HUES64 (cell line): ENCODE results near the gene CLASP2.
A peak's percentile ranks its signal among the peaks of the same experiment; 100 is the strongest.
"Not testable (repeated sequence)": the region's sequence is repeated elsewhere in the genome, so short reads cannot be mapped to it uniquely, and the experiment has no call there.

Experiments used
- H3K27ac ChIP-seq: 2 replicates; pipeline ENCODE4 v1.7.0; 2013; ENCODE audit warnings: low read depth, low read length, inconsistent platforms
- H3K27me3 ChIP-seq: 2 replicates; pipeline ENCODE4 v1.6.1; 2013; ENCODE audit warnings: mild to moderate bottlenecking, low read length; ENCODE audit not compliant: insufficient read depth
- H3K36me3 ChIP-seq: 2 replicates; pipeline ENCODE4 v1.6.1; 2013; ENCODE audit warnings: mild to moderate bottlenecking, low read length; ENCODE audit not compliant: insufficient read depth
- H3K4me1 ChIP-seq: 2 replicates; pipeline ENCODE4 v1.6.1; 2013; ENCODE audit warnings: mild to moderate bottlenecking, low read length, moderate library complexity; ENCODE audit not compliant: insufficient read depth
- H3K4me3 ChIP-seq: 2 replicates; pipeline ENCODE4 v1.5.1; 2013; ENCODE audit warnings: mild to moderate bottlenecking, low read length, moderate library complexity
- H3K9ac ChIP-seq: 2 replicates; pipeline ENCODE4 v1.6.1; 2013; ENCODE audit warnings: mild to moderate bottlenecking, low read depth, low read length
- H3K9me3 ChIP-seq: 2 replicates; pipeline ENCODE4 v1.6.1; 2013; ENCODE audit warnings: low read depth, low read length; ENCODE audit not compliant: insufficient read depth
- WGBS: fragments of 150-250, 120-280 bp; methylation state at CpG from one replicate; pipeline ENCODE4 v1.1.7; 2013; ENCODE audit warnings: missing lambda C conversion rate; 5-methylcytosine and 5-hydroxymethylcytosine counted together

CLASP2 gene

DNA sequence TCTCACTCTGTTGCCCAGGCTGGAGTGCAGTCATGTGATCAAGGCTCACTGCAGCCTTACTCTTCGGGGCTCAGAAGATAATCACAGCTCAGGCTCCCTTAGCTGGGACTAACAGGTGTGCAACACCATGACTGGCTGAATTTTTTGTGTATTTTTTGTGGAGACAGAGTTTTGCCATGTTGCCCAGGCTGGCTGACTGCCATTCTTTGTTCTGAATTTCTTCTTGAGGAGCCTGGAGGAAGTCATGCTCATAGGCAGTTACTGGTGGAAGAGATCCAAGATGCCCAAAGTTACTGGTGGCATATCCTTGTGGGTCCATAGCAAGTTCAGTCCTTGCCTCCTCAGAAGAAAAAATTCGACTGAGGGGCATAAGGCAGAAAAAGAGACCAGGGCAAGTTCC is 261.3 kb downstream of the CLASP2 start:
- Histone ChIP-seq H3K9ac (no peak overlapping the region), H3K4me3 (no peak overlapping the region), H3K4me1 (no peaks in the 10 kb centered on the region), H3K27me3 (no peaks in the 10 kb centered on the region), H3K36me3 (peaks cover 10% of the 10 kb centered on the region; the same call in 1 of the 2 replicates), H3K27ac (no peak overlapping the region), H3K9me3 (peaks cover 39% of the 10 kb centered on the region)
- 91% methylated on average over 2 of the region's 2 CpGs for WGBS

GRCh38 chr3:33453331-33453761 is 264.7 kb downstream of the CLASP2 start:
- no peak overlapping the region for H3K4me3 ChIP-seq
- WGBS: 97% methylated on average over 19 of the region's 19 CpGs
- peaks cover 10% of the 10 kb centered on the region; the same call in 1 of the 2 replicates for H3K36me3 ChIP-seq
- H3K9me3 ChIP-seq: peaks cover 11% of the 10 kb centered on the region
- H3K9ac ChIP-seq: no peak overlapping the region
- H3K27ac ChIP-seq: no peak overlapping the region
- no peaks in the 10 kb centered on the region for H3K4me1 ChIP-seq
- no peaks in the 10 kb centered on the region for H3K27me3 ChIP-seq

- H3K4me1 ChIP-seq, H3K27ac ChIP-seq, H3K9ac ChIP-seq, H3K4me3 ChIP-seq, H3K9me3 ChIP-seq, H3K27me3 ChIP-seq: not testable (repeated sequence)
- H3K36me3 ChIP-seq: peaks cover 10% of the 10 kb centered on the region; the same call in 1 of the 2 replicates
- 95% methylated on average over 1 of the region's 1 CpG for WGBS
These were observed 266.1 kb downstream of the CLASP2 start for GRCh38 chr3:33451994-33452393.

DNA sequence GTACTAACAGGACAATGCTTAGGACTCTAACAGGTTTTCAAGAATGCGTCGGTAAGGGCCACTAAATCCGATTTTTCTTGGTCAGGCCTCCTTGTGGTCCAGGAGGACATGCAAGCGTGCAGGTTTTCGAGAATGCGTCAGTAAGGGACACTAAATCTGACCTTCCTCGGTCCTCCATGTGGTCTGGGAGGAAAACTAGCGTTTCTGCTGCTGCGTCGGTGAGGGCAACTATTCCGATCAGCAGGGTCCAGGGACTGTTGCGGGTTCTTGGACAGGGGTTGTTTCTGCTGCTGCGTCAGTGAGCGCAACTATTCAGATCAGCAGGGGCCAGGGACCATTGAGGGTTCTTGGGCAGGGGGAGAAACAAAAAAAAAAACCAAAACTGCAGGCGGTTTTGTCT is 270.1 kb downstream of the CLASP2 start:
- Histone ChIP-seq H3K4me1 (no peaks in the 10 kb centered on the region), H3K9ac (no peak overlapping the region), H3K4me3 (peak overlapping the region; percentile 86), H3K36me3 (0 out of 2 replicates have a peak, but pooled peaks cover under 1% of the 10 kb centered on the region), H3K9me3 (no peaks in the 10 kb centered on the region), H3K27ac (no peak overlapping the region; the same call in 1 of the 2 replicates), H3K27me3 (no peaks in the 10 kb centered on the region)
- WGBS: 6% methylated on average over 15 of the region's 15 CpGs

GRCh38 chr3:33447256-33447625 is 270.8 kb downstream of the CLASP2 start:
- not testable (repeated sequence) for H3K27ac ChIP-seq, H3K9me3 ChIP-seq
- H3K9ac ChIP-seq: peak overlapping the region; percentile 55; the same call in 1 of the 2 replicates

More at GRCh38 chr3:33447256-33447625, 270.8 kb downstream of the CLASP2 start:
- H3K4me1 ChIP-seq, H3K27me3 ChIP-seq, H3K36me3 ChIP-seq: not testable (repeated sequence)
- H3K4me3 ChIP-seq: peak overlapping the region; percentile 86
- under 1% methylated on average over 7 of the region's 7 CpGs for WGBS
